HG03342 (cell line): ENCODE results near the gene SLC26A11.
"Not testable (repeated sequence)": the region's sequence is repeated elsewhere in the genome, so short reads cannot be mapped to it uniquely, and the experiment has no call there.

Experiments used
- ATAC-seq: cut with Tn5 transposase; IDR thresholded peaks from one replicate; pipeline ENCODE4 v1.9.1; 2021; ENCODE audit warnings: mild to moderate bottlenecking, moderate library complexity; ENCODE audit not compliant: unreplicated experiment

The SLC26A11 gene

GRCh38 chr17:80259457-80260068, 39.3 kb downstream of the SLC26A11 start:
- ATAC-seq = no peak

DNA sequence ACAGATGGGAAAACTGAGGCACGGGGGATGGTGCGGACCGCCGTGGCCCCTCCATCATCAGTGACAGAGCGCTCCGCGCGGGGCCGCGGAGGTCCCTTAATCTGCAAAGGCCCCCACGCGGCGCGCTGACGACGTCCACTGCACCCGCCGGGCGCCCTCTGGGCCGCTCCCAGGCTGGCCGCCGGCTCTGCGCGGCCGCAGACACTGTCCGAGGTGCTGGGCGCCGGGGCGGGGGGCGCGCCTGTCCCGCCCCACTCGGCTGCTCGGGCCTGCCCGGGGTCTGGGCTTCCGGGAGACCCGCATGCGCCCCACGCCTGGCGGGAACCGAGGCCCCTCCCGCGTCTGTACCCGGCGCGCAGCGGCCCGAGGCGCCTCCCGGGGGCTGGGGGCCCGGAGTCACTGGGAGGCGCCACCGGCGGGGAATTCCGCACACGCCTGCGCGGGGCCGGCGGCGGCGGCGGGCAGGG, 39.9 kb downstream of the SLC26A11 start:
- peak; percentile 27 for ATAC-seq

DNA sequence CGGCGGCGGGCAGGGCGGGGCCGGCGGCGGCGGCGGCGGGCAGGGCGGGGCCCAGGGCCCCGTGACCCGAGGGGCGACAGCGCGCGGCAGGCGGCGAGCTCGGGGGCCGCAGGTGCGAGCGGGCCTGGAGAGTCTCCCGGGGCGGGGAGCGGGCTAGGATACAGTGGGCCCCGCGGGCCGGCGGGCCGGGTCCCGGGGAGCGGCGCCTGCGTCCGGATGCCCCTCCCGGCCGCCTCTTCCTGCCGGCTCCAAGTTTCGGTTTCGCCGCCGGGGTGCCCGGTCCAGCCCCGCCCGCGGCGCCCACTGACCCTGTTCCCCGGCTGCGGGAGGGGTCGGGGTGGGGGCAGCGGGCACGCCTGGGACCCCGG, 40.5 kb downstream of the SLC26A11 start, which contains the start of gene RNF213:
Gene RNF213, plus strand, starts transcription at position 62 of the 368 bp plus-strand sequence. CDS start 2,830 bp downstream, outside the sequence.
- ATAC-seq = peak; percentile 27

GRCh38 chr17:80261159-80261894, 41.1 kb downstream of the SLC26A11 start:
- ATAC-seq = peak; percentile 1

- ATAC-seq = no peak
These were observed 41.7 kb downstream of the SLC26A11 start for GRCh38 chr17:80261895-80262279.

- ATAC-seq = no peak
These were observed 42.1 kb downstream of the SLC26A11 start for GRCh38 chr17:80262291-80262690.

- ATAC-seq = no peak
These were observed 42.6 kb downstream of the SLC26A11 start for GRCh38 chr17:80262775-80263244.

GRCh38 chr17:80263253-80264204, 43.3 kb downstream of the SLC26A11 start:
- peak; percentile 53 for ATAC-seq

- ATAC-seq = no peak
These were observed 44.2 kb downstream of the SLC26A11 start for GRCh38 chr17:80264205-80265075.

DNA sequence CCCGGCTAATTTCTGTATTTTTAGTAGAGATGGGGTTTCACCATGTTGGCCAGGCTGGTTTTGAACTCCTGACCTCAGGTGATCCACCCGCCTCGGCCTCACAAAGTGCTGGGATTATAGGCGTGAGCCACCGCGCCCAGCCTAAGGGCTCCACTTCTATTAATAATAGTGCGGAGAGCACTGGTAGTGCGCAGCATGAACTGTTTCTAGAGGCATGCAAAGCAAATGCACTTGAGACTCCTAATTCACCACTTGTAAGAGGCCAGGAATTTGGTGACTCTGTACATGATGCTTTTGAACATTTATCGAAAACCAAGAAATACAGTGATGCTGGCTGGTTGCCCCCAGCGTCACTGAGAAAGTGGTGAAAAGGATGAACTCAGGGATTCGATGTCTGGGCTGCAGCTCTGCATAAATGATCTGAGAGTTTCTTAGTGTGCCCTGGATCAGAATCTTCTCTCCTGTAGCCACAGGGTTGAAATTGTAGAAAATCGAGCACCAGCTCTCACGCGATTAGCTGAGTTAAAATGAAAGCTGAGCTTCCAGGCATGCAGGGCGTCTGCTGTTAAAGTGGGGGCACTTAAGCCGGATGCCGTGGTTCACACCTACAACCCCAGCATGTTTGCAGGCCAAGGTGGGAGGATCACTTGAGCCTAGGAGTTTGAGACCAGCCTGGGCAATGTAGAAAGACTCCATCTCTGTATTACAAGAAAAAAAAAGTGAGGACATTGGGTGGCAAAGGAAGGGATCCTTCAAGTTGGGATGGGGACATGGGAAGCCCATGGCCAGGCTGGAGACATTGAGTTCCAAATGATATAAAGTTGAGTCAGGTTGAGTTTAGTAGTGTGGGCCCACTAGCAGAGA, 45.2 kb downstream of the SLC26A11 start:
- ATAC-seq = no peak

GRCh38 chr17:80267391-80267790, 47.2 kb downstream of the SLC26A11 start:
- no peak for ATAC-seq

DNA sequence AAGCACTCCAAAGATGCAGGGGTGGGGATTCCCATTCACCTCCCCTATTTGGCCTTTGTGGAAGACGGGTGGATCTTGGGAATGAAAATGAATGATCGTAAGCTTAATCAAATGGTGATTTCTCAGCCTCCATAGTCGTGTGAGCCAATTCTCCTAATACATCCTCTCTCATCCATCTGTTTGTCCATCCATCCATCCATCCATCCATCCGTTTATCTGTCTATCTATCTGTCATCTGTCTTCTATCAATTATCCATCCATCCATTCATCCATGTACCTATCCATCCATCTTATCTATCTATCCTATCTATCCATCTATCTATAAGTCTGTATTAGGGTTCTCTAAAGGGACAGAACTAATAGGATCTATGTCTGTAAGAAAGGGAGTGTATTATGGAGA, 48.2 kb downstream of the SLC26A11 start:
- ATAC-seq = no peak

- no peak for ATAC-seq
These were observed 49.2 kb downstream of the SLC26A11 start for GRCh38 chr17:80269405-80269807.

DNA sequence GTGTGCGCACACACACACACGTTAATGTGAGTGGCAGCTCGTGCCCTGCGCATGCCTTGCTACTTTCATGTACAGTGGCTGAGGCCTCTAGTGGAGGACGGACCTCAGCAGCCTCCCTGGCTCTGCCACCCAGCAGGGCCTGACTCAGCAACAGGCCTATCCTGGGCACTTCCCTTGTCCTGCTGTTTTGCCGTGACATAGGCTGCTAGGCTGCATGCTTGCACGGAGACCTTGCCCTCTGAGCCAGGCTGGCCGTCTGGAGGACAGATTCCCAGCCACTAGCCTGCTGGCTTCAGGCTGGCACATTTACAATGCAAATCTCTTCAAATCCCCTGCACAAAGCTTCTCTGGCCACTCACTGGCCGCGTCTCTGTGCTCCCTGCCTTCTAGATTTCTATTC, 49.9 kb downstream of the SLC26A11 start:
- no peak for ATAC-seq

GRCh38 chr17:80270836-80271235, 50.6 kb downstream of the SLC26A11 start:
- no peak for ATAC-seq

DNA sequence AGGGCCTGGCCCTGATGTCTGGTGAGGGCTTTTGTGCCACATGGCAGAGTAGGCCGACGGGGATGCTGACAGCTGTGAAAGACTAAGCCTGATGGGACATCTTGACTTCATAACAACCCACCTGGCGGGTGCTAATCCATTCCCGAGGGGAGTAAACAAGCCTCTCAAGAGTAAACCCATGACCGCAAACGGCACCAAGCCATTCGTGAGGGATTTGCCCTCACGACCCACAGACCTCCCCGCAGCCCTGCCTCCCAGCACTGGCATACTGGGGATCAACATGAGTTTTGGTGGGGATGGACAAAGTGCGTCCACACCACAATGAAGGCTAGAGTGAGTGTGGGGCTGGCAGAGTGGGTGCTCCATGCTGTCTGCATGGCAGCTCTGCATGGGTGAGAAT, 52.1 kb downstream of the SLC26A11 start:
- ATAC-seq = no peak

DNA sequence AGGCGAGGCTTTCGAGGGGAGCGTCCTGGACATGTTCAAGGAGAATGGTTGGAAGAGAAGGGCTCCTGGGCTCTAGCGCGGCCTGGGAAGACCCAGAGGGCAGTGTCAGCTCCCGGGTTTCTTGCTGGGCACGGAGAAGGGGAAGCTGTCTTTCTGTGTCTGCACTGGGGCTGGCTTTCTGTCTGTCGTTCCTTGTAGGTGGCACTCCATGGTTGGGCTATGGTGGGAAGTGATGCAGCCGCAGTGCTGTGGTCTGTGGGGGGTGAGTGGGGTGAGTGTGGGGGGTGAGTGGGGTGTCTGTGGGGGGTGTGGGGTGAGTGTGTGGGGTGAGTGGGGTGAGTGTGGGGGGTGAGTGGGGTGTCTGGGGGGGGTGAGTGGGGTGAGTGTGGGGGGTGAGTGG, 54.1 kb downstream of the SLC26A11 start:
- ATAC-seq = no peak

DNA sequence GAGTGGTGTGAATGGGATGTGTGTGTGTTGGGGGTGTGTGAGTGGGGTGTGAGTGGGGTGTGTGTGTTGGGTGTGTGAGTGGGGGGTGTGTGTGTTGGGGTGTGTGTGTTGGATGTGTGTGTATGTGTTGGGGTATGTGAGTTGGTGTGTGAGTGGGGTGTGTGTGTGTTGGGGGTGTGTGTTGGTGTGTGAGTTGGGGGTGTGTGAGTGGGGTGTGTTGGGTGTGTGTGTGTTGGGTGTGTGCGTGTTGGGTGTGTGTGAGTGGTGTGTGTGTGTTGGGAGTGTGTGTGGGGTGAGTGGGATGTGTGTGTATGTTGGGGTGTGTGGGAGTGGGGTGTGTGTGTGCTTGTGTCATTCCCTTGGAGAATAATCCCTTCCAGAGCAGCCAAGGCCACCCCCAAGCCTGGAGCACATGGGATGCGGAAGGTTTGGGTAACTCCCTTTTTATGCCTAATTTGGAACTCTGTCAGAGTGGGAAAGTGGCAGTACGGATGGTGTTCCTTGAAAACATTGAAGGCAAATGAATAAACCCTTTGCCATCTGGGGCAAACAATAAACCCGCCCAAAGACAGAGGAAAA, 54.7 kb downstream of the SLC26A11 start:
- ATAC-seq = no peak

GRCh38 chr17:80275857-80276256, 55.6 kb downstream of the SLC26A11 start:
- ATAC-seq = not testable (repeated sequence)
